Measurements from ENCODE around the gene CCNY.
"Not testable (repeated sequence)": the region's sequence is repeated elsewhere in the genome, so short reads cannot be mapped to it uniquely, and the experiment has no call there.

Gene CCNY

GRCh38 chr10:35416619-35417312 lies 80.5 kb downstream of the CCNY start:
- DNase-seq (ENCODE audit: low read depth) = no peak
- no peak overlapping the region for H3K4me3 ChIP-seq (ENCODE audit: low read depth, low read length)
- no peak for TF ChIP-seq CTCF (IDR thresholded peaks at IDR 0.05; ENCODE audit: control insufficient read depth, extremely low read depth, insufficient read depth)

GRCh38 chr10:35417313-35417625 lies 81.0 kb downstream of the CCNY start:
- TF ChIP-seq CTCF (IDR thresholded peaks at IDR 0.05; ENCODE audit: control insufficient read depth, extremely low read depth, insufficient read depth) = no peak
- no peak for DNase-seq (ENCODE audit: low read depth)
- H3K4me3 ChIP-seq (ENCODE audit: low read depth, low read length) = no peak overlapping the region

GRCh38 chr10:35417795-35418194 lies 81.5 kb downstream of the CCNY start:
- TF ChIP-seq CTCF (IDR thresholded peaks at IDR 0.05; ENCODE audit: control insufficient read depth, extremely low read depth, insufficient read depth) = no peak
- no peak for DNase-seq (ENCODE audit: low read depth)
- no peak overlapping the region for H3K4me3 ChIP-seq (ENCODE audit: low read depth, low read length)

GRCh38 chr10:35418580-35418979 lies 82.3 kb downstream of the CCNY start:
- H3K4me3 ChIP-seq (ENCODE audit: low read depth, low read length); DNase-seq (ENCODE audit: low read depth): not testable (repeated sequence)

GRCh38 chr10:35420044-35420443 lies 83.7 kb downstream of the CCNY start:
- no peak overlapping the region for H3K4me3 ChIP-seq (ENCODE audit: low read depth, low read length)
- no peak for TF ChIP-seq CTCF (IDR thresholded peaks at IDR 0.05; ENCODE audit: control insufficient read depth, extremely low read depth, insufficient read depth)
- DNase-seq (ENCODE audit: low read depth) = no peak

GRCh38 chr10:35420827-35421552 lies 84.7 kb downstream of the CCNY start:
- H3K4me3 ChIP-seq (ENCODE audit: low read depth, low read length) = no peak overlapping the region
- DNase-seq (ENCODE audit: low read depth) = peak; percentile 6
- TF ChIP-seq CTCF (IDR thresholded peaks at IDR 0.05; ENCODE audit: control insufficient read depth, extremely low read depth, insufficient read depth) = no peak

GRCh38 chr10:35421553-35422178 lies 85.4 kb downstream of the CCNY start:
- no peak for DNase-seq (ENCODE audit: low read depth)
- TF ChIP-seq CTCF (IDR thresholded peaks at IDR 0.05; ENCODE audit: control insufficient read depth, extremely low read depth, insufficient read depth) = no peak
- H3K4me3 ChIP-seq (ENCODE audit: low read depth, low read length) = no peak overlapping the region

All from LNCaP clone FGC (cell line).